IPS-NIHi11 (cell line): ENCODE results near the gene PITX2.

Source experiments
- DNase-seq: peaks from one replicate; pipeline ENCODE4 v3.0.0; 2012; ENCODE audit warnings: mixed read lengths, low spot score

Gene PITX2

GRCh38 chr4:110622841-110623717 lies at the start of gene PITX2:
PITX2 (minus strand) TSS chr4:110623077; CDS start chr4:110622460, 617 bp downstream.
- peak; percentile 94 for DNase-seq

GRCh38 chr4:110671679-110672078 lies 48.8 kb upstream of the PITX2 start:
- DNase-seq: no peak

- DNase-seq: no peak
Observed at GRCh38 chr4:110669663-110670062, 46.8 kb upstream of the PITX2 start.

- DNase-seq: no peak
Observed at GRCh38 chr4:110668463-110669235, 45.8 kb upstream of the PITX2 start.

- DNase-seq: no peak
Observed at GRCh38 chr4:110667670-110668069, 44.8 kb upstream of the PITX2 start.

GRCh38 chr4:110666030-110666429 lies 43.2 kb upstream of the PITX2 start:
- no peak for DNase-seq

- DNase-seq: no peak
Observed at GRCh38 chr4:110663738-110664444, 41.0 kb upstream of the PITX2 start.

GRCh38 chr4:110663206-110663605 lies 40.3 kb upstream of the PITX2 start:
- DNase-seq: no peak

- DNase-seq: no peak
Observed at GRCh38 chr4:110660755-110661154, 37.9 kb upstream of the PITX2 start.

- DNase-seq: no peak
Observed at GRCh38 chr4:110654254-110654635, 31.4 kb upstream of the PITX2 start.

GRCh38 chr4:110653321-110654253 lies 30.7 kb upstream of the PITX2 start:
- DNase-seq: no peak

- DNase-seq: no peak
Observed at GRCh38 chr4:110644008-110644407, 21.1 kb upstream of the PITX2 start.

- DNase-seq: no peak
Observed at GRCh38 chr4:110643096-110643495, 20.2 kb upstream of the PITX2 start.

GRCh38 chr4:110641218-110641617 lies 18.3 kb upstream of the PITX2 start:
- DNase-seq: no peak

- DNase-seq: no peak
Observed at GRCh38 chr4:110640576-110640975, 17.7 kb upstream of the PITX2 start.

GRCh38 chr4:110639207-110640090 lies 16.6 kb upstream of the PITX2 start:
- DNase-seq: peak; percentile 23

- no peak for DNase-seq
Observed at GRCh38 chr4:110638089-110638746, 15.3 kb upstream of the PITX2 start.

GRCh38 chr4:110637408-110638088 lies 14.7 kb upstream of the PITX2 start:
- peak; percentile 28 for DNase-seq
